Measurements from ENCODE around the gene ZBTB42.

- TF ChIP-seq POLR2AphosphoS5 (IDR thresholded peaks at IDR 0.05; ENCODE audit: low read depth, low read length) (no peak), POLR2A (IDR thresholded peaks at IDR 0.05; ENCODE audit: low read depth, low read length) (no peak), TAF1 (IDR thresholded peaks at IDR 0.05; ENCODE audit: borderline replicate concordance, low read depth, low read length) (no peak)
Measured at GRCh38 chr14:104770851-104771272, 30.0 kb upstream of the ZBTB42 start.
